ENCODE results near the gene DNM1L.

DNM1L gene

DNA sequence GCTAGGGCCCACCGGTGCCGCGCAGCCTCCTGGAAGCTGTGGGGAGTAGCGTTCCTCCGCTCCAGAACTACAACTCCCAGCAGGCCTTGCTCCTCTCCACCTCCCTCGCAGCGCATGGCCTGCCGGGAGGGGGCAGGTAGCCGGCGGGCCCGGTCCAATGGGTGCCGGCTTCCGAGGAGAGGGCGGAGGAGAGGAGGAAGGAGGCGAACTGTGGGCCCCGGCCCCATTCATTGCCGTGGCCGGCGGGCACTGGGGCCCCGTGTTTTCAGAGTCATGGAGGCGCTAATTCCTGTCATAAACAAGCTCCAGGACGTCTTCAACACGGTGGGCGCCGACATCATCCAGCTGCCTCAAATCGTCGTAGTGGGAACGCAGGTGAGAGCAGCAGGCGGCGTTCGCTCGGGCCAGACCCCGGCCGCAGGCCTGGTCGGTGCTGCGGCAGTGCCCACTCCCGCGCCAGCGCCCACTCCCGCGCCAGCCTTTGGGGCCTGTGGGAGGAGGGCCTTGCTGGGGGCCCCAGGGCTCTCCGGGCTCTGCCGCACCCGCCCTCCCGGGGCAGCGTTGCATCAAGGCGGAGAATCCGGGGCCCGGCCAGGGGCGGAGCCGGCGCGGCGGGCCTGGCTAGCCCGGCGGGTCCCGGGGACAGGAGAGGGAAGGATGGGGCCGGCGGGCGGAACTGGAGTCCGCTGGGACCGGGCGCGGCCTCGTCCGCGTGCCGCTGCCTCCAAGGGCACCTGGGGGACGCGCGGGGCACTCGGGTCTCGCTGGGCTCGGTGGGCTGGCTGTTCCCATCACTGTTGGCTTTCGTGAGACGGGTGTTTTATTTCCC lies at the start of gene DNM1L:
Gene DNM1L (plus strand): TSS at position 211 of the 829 bp plus-strand sequence. CDS start 63 bp downstream, at position 274.
- DNase-seq, result peak; percentile 91

DNA sequence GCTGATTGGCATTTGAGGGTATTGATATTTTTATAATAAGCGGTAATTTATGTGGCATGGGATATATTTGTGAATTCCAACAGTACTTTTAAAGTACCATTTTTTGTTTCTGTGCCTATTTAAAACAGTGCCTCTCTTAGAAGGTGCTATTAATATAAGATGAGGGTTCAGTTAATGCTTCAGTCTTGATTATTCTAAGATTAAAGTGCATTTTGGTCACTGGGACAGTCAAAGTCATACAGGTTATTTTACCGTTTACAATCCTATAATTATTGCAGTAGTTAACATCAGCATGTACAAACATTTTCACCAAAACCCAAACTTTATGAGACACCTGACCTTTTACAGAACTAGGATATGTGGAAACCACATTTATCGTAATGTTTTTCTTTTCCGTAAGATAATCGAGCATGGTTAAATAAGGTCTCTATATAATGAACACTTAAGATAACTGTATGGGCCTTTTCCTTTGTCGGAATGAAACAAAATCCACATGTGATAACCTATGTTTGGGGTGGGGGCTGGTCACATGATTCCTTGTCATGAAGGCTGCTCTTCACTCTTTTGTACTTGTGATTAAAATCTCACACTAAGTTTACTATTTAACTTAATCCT lies 37.7 kb upstream of the DNM1L start:
- DNase-seq, result no peak

- DNase-seq, result no peak
These were observed 34.7 kb upstream of the DNM1L start for GRCh38 chr12:32644431-32644830.

GRCh38 chr12:32647275-32647674 lies 31.8 kb upstream of the DNM1L start:
- DNase-seq, result no peak

- no peak for DNase-seq
These were observed 28.6 kb upstream of the DNM1L start for GRCh38 chr12:32650508-32650907.

DNA sequence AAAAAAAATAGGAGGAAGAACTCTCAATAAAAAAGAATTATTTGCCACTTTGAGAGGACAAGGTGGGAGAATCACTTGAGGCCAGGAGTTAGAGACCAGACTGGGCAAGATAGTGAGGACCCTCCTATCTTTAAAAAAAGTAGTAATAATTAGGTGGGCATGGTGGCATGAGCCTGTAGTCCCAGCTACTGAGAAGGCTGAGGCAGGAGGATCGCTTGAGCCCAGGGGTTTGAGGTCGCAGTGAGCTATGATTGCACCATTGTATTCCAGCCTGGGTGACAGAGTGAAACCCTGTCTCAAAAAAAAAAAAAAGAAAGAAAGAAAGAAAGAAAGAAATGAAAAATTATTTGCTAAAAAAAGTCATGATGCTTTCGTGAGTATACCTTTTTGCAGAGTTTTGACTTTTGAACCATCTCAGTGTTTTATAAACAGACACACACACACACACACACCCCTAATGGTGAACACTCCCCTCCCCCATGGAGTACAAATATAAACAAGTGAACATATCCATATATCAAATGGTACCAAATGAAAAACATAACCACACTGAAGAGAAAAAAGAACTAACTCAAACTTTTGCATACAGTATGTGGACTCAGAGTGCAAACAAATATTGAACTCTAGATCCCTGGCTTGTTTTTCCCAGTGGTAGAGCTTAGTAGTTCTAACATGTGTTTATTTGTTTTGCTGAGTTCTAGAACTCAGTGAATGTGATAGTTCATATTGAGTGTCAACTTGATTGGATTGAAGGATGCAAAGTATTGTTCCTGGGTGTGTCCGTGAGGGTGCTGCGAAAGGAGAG lies 27.7 kb upstream of the DNM1L start:
- no peak for DNase-seq

DNA sequence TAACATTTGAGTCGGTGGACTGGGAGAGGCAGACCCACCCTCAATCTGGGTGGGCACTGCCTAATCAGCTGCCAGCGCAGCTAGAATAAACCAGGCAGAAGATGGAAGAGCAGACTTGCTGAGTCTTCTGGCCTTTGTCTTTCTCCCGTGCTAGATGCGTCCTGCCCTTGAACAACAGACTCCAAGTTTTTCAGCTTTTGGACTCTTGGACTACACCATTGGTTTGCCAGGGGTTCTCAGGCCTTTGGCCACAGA lies 27.2 kb upstream of the DNM1L start:
- no peak for DNase-seq

DNA sequence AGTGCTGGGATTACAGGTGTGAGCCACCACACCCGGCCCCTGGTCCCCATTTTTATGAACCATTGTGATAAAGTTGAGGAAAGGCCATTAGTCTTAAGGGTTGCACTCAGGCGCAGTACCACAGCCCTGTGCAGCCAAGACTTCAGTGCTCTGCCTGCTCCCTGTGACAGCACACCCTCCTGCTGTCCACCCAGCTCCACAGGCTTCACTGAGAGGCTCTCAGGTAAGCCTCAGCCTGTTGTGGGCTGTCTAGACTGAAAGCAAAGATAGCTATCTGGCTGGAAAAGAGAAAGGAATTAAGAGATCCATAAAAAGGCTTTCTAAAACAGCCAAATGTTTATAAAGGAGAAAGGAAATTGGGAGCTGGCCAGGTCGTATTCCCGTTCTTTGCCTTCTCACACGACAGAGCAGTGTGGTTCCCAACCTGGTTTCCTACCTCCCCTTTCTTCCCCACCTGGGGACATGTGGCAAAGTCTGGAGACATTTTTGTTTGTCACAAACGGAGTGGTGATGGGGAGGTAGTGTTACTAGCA lies 19.1 kb upstream of the DNM1L start:
- DNase-seq, result no peak

DNA sequence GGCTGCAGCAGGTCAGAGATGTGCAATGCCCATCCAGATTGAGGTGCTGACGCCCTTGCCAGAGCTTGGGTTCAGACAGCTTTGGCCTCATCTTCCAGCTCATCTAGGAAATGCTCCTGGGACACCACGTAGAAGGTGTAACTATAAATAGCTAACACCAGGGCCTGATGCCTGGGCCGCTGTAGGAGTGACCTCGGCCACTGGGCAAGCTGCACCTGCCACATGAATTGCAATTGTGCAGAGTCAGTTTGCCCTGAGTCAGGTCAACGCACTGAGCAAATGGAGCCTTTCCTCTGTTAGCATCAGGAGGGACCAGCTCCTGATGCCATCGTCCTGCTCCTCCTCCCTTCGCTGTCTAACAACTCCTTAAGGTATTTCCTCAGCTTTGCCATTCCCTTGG lies 17.4 kb upstream of the DNM1L start:
- DNase-seq, result no peak

GRCh38 chr12:32662665-32663064 lies 16.4 kb upstream of the DNM1L start:
- no peak for DNase-seq

GRCh38 chr12:32666018-32666417 lies 13.1 kb upstream of the DNM1L start:
- DNase-seq, result no peak

GRCh38 chr12:32669584-32669983 lies 9.5 kb upstream of the DNM1L start:
- DNase-seq, result no peak

- no peak for DNase-seq
These were observed 6.9 kb upstream of the DNM1L start for GRCh38 chr12:32671930-32672780.

DNA sequence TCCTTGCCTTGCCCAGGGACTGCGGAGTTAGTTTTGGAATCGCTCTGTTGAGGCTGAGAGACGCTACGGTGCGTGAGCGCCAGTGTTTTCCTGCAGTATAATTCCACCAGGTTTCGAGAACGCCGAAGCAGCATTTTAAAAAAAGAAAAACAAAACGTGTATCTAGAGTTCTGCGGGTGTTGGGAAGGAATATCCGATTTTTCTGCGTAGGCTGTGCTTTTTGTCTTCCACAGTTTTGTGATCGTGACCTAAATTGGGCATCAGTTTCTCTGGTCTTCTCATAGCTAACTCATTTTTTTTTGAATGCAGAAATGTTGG lies 778 bp downstream of the DNM1L start:
- no peak for DNase-seq

GRCh38 chr12:32680787-32681186 lies 1.7 kb downstream of the DNM1L start:
- no peak for DNase-seq

DNA sequence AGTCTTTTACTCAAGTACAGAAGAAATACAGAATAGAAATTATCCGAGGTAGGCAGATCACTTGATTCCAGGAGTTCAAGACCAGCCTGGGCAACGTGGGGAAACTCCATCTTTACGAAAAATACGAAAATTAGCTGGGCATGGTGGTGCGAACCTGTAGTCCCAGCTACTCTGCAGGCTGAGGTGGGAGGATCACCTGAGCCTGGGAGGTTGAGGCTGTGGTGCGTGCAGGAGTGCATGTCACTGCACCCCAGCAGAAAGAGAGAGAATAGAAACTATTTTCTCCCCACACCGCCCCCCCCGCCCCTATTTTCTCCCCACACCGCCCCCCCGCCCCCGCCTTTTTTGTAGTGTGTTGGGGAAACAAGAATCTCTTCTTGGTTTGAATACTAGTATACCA lies 2.2 kb downstream of the DNM1L start:
- DNase-seq, result no peak

DNA sequence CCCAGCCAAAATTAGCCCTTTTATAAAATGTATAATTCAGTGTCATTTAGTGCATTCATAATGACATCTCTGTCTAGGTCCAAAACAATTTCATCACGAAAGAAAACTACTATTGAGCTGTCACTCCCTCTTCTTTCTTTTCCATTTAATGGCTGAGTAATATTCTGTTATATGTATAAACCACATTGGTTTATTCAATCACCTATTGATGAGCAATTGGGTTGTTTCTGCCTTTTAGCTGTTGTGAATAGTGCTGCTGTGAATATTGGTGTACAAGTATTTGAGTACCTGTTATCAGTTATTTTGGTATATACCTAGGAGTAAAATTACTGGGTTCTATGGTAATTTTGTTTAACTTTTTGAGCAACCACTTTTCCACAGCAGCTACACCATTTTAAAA lies 7.2 kb downstream of the DNM1L start:
- DNase-seq, result no peak

DNA sequence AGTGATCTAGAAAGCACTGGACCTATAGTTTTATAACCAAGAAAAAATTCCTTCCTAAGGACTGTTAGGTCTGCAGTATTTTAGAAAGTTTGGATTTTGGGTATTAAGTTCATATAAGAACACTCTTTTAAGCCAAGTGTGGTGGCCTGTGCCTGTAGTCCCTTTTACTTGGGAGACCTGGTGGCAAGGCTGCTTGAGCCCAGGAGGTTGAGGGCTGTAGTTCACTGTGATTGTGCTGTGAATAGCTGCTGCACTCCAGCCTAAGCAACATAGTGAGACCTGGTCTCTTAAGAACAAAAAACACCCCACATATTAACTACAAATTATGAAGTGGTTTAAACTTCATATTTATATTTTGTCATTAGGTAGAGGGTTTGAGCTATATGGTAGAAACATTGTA lies 9.7 kb downstream of the DNM1L start:
- no peak for DNase-seq

DNA sequence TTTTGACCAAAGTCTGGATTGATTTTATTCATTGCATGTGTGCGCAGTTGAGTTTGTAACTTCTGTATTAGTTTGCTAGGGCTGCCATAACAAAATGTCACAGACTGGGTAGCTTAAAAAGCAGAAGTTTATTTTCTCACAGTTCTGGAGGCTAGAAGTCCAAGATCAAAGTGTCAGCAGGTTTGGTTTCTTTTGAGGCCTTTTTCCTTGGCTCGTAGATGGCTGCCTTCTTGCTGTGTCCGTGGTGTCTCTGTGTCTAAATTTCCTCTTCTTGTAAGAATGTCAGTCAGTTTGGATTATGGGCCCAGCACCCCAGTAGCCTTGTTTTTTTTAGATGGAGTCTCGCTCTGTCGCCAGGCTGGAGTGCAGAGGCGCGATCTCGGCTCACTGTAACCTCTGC lies 11.8 kb downstream of the DNM1L start:
- DNase-seq, result no peak

GRCh38 chr12:32692358-32692757 lies 13.3 kb downstream of the DNM1L start:
- no peak for DNase-seq

DNA sequence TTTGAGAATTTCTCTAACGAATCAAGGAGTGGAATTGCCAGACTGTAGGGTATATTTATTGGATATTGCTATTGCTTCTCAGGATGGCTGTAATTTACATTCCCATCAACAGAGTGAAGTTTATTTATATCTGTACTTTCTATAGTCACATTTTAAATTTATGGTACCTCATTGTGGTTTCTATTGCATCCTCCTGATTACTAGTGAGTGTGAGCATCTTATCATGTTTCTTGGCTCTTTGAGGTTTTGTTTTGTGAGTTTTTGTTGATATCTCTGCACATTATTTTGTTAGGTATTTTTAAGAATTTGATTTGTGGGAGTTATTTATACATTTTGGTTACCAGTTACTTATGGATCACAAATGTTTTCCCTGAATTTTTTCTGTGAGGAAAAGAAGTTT lies 13.9 kb downstream of the DNM1L start:
- no peak for DNase-seq

GRCh38 chr12:32695787-32696186 lies 16.7 kb downstream of the DNM1L start:
- no peak for DNase-seq

DNA sequence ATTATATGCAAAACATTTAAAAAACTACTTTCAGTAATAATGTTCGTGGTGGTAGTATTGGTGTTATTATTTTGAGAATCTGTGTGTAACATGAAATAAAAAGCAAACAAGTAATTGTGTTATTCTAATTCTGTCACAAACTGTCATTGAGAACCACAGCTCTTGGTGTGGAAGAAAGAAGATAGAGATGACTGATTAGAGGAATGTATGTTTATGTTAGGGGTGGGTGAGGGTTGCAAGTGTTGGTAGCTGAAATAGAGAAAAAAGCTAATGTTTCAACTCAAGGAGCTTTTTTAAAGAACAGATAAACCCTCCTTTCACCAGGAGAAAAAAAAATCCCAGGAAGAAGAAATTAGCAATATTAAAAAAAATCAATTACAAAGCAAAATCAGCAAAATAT lies 18.3 kb downstream of the DNM1L start:
- DNase-seq, result no peak
